OCI-LY1 (cell line): ENCODE results near the gene CREB3L1.

Experiments
- H2AFZ ChIP-seq: fragments of 200-600 bp; sonication (generic), shearing (Covaris generic); 2 replicates; pipeline ENCODE4 v1.6.0; 2014; ENCODE audit warnings: antibody characterized with exemption, mild to moderate bottlenecking, low read length
- H3F3A ChIP-seq: fragments of 200-600 bp; sonication (generic), shearing (Covaris generic); 2 replicates; pipeline ENCODE4 v1.6.0; 2014; ENCODE audit warnings: mild to moderate bottlenecking, antibody characterized with exemption, low read length, moderate library complexity; ENCODE audit not compliant: insufficient read depth
- H3K27ac ChIP-seq: fragments of 200-600 bp; sonication (generic); 2 replicates; pipeline ENCODE4 v1.5.1; 2014; ENCODE audit warnings: low read length, mixed run types, mild to moderate bottlenecking, low read depth; ENCODE audit not compliant: poor library complexity, severe bottlenecking
- H3K27me3 ChIP-seq: fragments of 200-600 bp; sonication (generic); 2 replicates; pipeline ENCODE4 v1.6.0; 2014; ENCODE audit warnings: antibody characterized with exemption, mild to moderate bottlenecking, low read length, moderate library complexity; ENCODE audit not compliant: insufficient read depth
- H3K36me3 ChIP-seq: fragments of 200-600 bp; sonication (generic); 2 replicates; pipeline ENCODE4 v1.6.1; 2014; ENCODE audit warnings: mild to moderate bottlenecking, antibody characterized with exemption, low read length, moderate library complexity, mixed read lengths; ENCODE audit not compliant: insufficient read depth
- H3K4me1 ChIP-seq: fragments of 200-600 bp; sonication (generic); 2 replicates; pipeline ENCODE4 v1.5.1; 2014; ENCODE audit warnings: mild to moderate bottlenecking, low read length, moderate library complexity; ENCODE audit not compliant: insufficient read depth, severe bottlenecking
- H3K4me2 ChIP-seq: fragments of 200-600 bp; sonication (generic), shearing (Covaris generic); 2 replicates; pipeline ENCODE4 v1.6.1; 2014; ENCODE audit warnings: low read length
- H3K4me3 ChIP-seq: fragments of 200-600 bp; sonication (generic); 2 replicates; pipeline ENCODE4 v1.5.1; 2014; ENCODE audit warnings: low read length, low read depth, mild to moderate bottlenecking, mixed read lengths; ENCODE audit not compliant: poor library complexity, severe bottlenecking
- H3K79me2 ChIP-seq: fragments of 200-600 bp; shearing (Covaris generic); 2 replicates; pipeline ENCODE4 v1.6.1; 2016; ENCODE audit warnings: mixed run types, low read length, mixed read lengths; ENCODE audit not compliant: insufficient read depth
- H3K9ac ChIP-seq: fragments of 200-600 bp; sonication (generic), shearing (Covaris generic); 2 replicates; pipeline ENCODE4 v1.6.1; 2014; ENCODE audit warnings: mild to moderate bottlenecking, low read length, mixed read lengths
- H3K9me2 ChIP-seq: fragments of 200-600 bp; sonication (generic), shearing (Covaris generic); 2 replicates; pipeline ENCODE4 v1.6.1; 2014; ENCODE audit warnings: low read depth, mild to moderate bottlenecking, low read length, mixed read lengths
- H3K9me3 ChIP-seq: fragments of 200-600 bp; shearing (Covaris generic); 2 replicates; pipeline ENCODE4 v1.6.1; 2014; ENCODE audit warnings: low read length, mixed read lengths
- H4K20me1 ChIP-seq: fragments of 200-600 bp; sonication (generic), shearing (Covaris generic); 2 replicates; pipeline ENCODE4 v1.6.0; 2016; ENCODE audit warnings: mild to moderate bottlenecking, low read length; ENCODE audit not compliant: insufficient read depth
- CTCF ChIP-seq: fragments of 200-600 bp; sonication (generic), shearing (Covaris generic); IDR thresholded peaks from 2 replicates; pipeline ENCODE4 v1.5.1; 2017; ENCODE audit warnings: mild to moderate bottlenecking, antibody characterized with exemption, low read length, moderate library complexity, mixed read lengths
- EZH2 ChIP-seq: fragments of 200-600 bp; sonication (generic), shearing (Covaris generic); IDR thresholded peaks from 2 replicates; pipeline ENCODE4 v1.8.0; 2017; ENCODE audit warnings: borderline replicate concordance, mixed run types, mild to moderate bottlenecking, antibody characterized with exemption, low read length, moderate library complexity, mixed read lengths

Gene CREB3L1

GRCh38 chr11:46278387-46279125, 1.1 kb downstream of the CREB3L1 start:
- no peaks in the 10 kb centered on the region for H3K79me2 ChIP-seq

GRCh38 chr11:46279126-46280099, 2.0 kb downstream of the CREB3L1 start:
- no peaks in the 10 kb centered on the region for H3K36me3 ChIP-seq
- H3F3A ChIP-seq = no peaks in the 10 kb centered on the region
- H4K20me1 ChIP-seq = no peaks in the 10 kb centered on the region
- H3K27me3 ChIP-seq = no peaks in the 10 kb centered on the region
- no peaks in the 10 kb centered on the region for H3K4me1 ChIP-seq
- no peak overlapping the region for H3K4me2 ChIP-seq
- H3K27ac ChIP-seq = no peak overlapping the region
- no peak for TF ChIP-seq EZH2
- no peak for TF ChIP-seq CTCF
- no peaks in the 10 kb centered on the region for H3K9me3 ChIP-seq
- no peak overlapping the region for H3K4me3 ChIP-seq
- H2AFZ ChIP-seq = no peak overlapping the region
- H3K9ac ChIP-seq = no peak overlapping the region
- H3K79me2 ChIP-seq = no peaks in the 10 kb centered on the region
- no peaks in the 10 kb centered on the region for H3K9me2 ChIP-seq

More at GRCh38 chr11:46278387-46279125, 1.1 kb downstream of the CREB3L1 start:
- no peaks in the 10 kb centered on the region for H4K20me1 ChIP-seq
- H3K27ac ChIP-seq = no peak overlapping the region
- no peak overlapping the region for H3K4me2 ChIP-seq
- H3F3A ChIP-seq = no peaks in the 10 kb centered on the region
- H3K9me2 ChIP-seq = no peaks in the 10 kb centered on the region
- H2AFZ ChIP-seq = no peak overlapping the region
- H3K9ac ChIP-seq = no peak overlapping the region
- H3K4me1 ChIP-seq = no peaks in the 10 kb centered on the region
- no peak for TF ChIP-seq EZH2
- no peak; the same call in 1 of the 2 replicates for TF ChIP-seq CTCF
- H3K36me3 ChIP-seq = no peaks in the 10 kb centered on the region
- no peak overlapping the region for H3K4me3 ChIP-seq
- no peaks in the 10 kb centered on the region for H3K27me3 ChIP-seq
- H3K9me3 ChIP-seq = no peaks in the 10 kb centered on the region

- Histone ChIP-seq H3K9me3 (no peaks in the 10 kb centered on the region), H3K9ac (no peak overlapping the region), H3K79me2 (no peaks in the 10 kb centered on the region), H3K36me3 (no peaks in the 10 kb centered on the region), H3F3A (no peaks in the 10 kb centered on the region), H2AFZ (no peak overlapping the region), H3K27ac (no peak overlapping the region), H4K20me1 (no peaks in the 10 kb centered on the region), H3K9me2 (no peaks in the 10 kb centered on the region), H3K4me1 (no peaks in the 10 kb centered on the region), H3K27me3 (no peaks in the 10 kb centered on the region), H3K4me3 (no peak overlapping the region), H3K4me2 (no peak overlapping the region)
- no peak for TF ChIP-seq CTCF
- TF ChIP-seq EZH2 = no peak
Observed at GRCh38 chr11:46280706-46281105, 3.2 kb downstream of the CREB3L1 start.
